Measurements from ENCODE around the gene RAB29.

Gene RAB29

GRCh38 chr1:205766038-205766437 lies 9.2 kb downstream of the RAB29 start:
- DNase-seq, result no peak

- no peak for DNase-seq
Observed at GRCh38 chr1:205764578-205764977, 10.7 kb downstream of the RAB29 start.

GRCh38 chr1:205763980-205764379 lies 11.3 kb downstream of the RAB29 start:
- DNase-seq, result no peak

GRCh38 chr1:205760606-205761005 lies 14.7 kb downstream of the RAB29 start:
- no peak for DNase-seq

- no peak for DNase-seq
Observed at GRCh38 chr1:205756552-205756951, 18.7 kb downstream of the RAB29 start.

GRCh38 chr1:205754857-205755256 lies 20.4 kb downstream of the RAB29 start:
- DNase-seq, result no peak

- no peak for DNase-seq
Observed at GRCh38 chr1:205751036-205751651, 24.1 kb downstream of the RAB29 start.

- DNase-seq, result peak; percentile 66 to 99 (median 96)
Observed at GRCh38 chr1:205750138-205751035, 24.9 kb downstream of the RAB29 start, which contains the start of gene NUCKS1. NUCKS1 (minus strand) TSS chr1:205750182; CDS start chr1:205749973, 209 bp downstream.

GRCh38 chr1:205749234-205750137 lies 25.8 kb downstream of the RAB29 start:
- peak; percentile 37 to 97 (median 89) for DNase-seq

GRCh38 chr1:205748403-205749233 lies 26.7 kb downstream of the RAB29 start:
- peak in 12 of 58 donors; percentile 0 to 91 (median 63) for DNase-seq

- DNase-seq, result no peak
Observed at GRCh38 chr1:205746757-205747412, 28.4 kb downstream of the RAB29 start.

- no peak for DNase-seq
Observed at GRCh38 chr1:205744403-205744802, 30.9 kb downstream of the RAB29 start.

- DNase-seq, result no peak
Observed at GRCh38 chr1:205743977-205744376, 31.3 kb downstream of the RAB29 start.

GRCh38 chr1:205741681-205742080 lies 33.6 kb downstream of the RAB29 start:
- DNase-seq, result no peak

- DNase-seq, result no peak
Observed at GRCh38 chr1:205739348-205740160, 35.7 kb downstream of the RAB29 start.

- no peak for DNase-seq
Observed at GRCh38 chr1:205735218-205735617, 40.1 kb downstream of the RAB29 start.

- no peak for DNase-seq
Observed at GRCh38 chr1:205733438-205734175, 41.7 kb downstream of the RAB29 start.

- no peak for DNase-seq
Observed at GRCh38 chr1:205729945-205730610, 45.2 kb downstream of the RAB29 start.

Measured in anterior cingulate cortex (tissue), 58 donors.